Osteocyte (in vitro differentiated cells): ENCODE measurements around the gene LAMTOR5. TPM values are rescaled to one million over a fixed set of nuclear protein-coding genes. Genes with fewer than 3 reads are reported as not detected.
A peak's percentile ranks its signal among the peaks of the same experiment; 100 is the strongest.

Experiments
- DNase-seq: peaks from one replicate; pipeline ENCODE4 v3.0.0; 2021; ENCODE audit warnings: mixed read lengths; ENCODE audit not compliant: unreplicated experiment; ENCODE audit errors: extremely low spot score
- H3K27ac Mint-ChIP-seq: one replicate; pipeline ENCODE4 v1.8.0; 2021; ENCODE audit warnings: mild to moderate bottlenecking, mixed read lengths; ENCODE audit not compliant: unreplicated experiment
- H3K27me3 Mint-ChIP-seq: one replicate; pipeline ENCODE4 v1.8.0; 2021; ENCODE audit warnings: mixed read lengths; ENCODE audit not compliant: unreplicated experiment
- H3K36me3 Mint-ChIP-seq: one replicate; pipeline ENCODE4 v1.8.0; 2021; ENCODE audit warnings: mixed read lengths; ENCODE audit not compliant: unreplicated experiment
- H3K4me1 Mint-ChIP-seq: one replicate; pipeline ENCODE4 v1.8.0; 2021; ENCODE audit warnings: mixed read lengths; ENCODE audit not compliant: unreplicated experiment
- H3K4me3 Mint-ChIP-seq: one replicate; pipeline ENCODE4 v1.8.0; 2021; ENCODE audit warnings: mild to moderate bottlenecking, moderate library complexity, mixed read lengths; ENCODE audit not compliant: unreplicated experiment
- H3K9me3 Mint-ChIP-seq: one replicate; pipeline ENCODE4 v1.8.0; 2021; ENCODE audit warnings: mixed read lengths; ENCODE audit not compliant: unreplicated experiment
- CTCF ChIP-seq: fragments of 200-600 bp; sonication (generic); IDR thresholded peaks from 2 replicates; pipeline ENCODE4 v1.5.0; 2021; ENCODE audit warnings: antibody characterized with exemption, mild to moderate bottlenecking, moderate library complexity
- total RNA-seq: library from RNA; stranded (reverse); gene quantifications from 2 replicates; pipeline ENCODE4 v1.2.1, GENCODE V29; 2021

The LAMTOR5 gene
- total RNA-seq, 1 donor from 2014 or later, result 125 TPM

- Mint-ChIP-seq H3K9me3 (no peaks in the 10 kb centered on the region), H3K4me3 (no peak overlapping the region), H3K36me3 (peaks cover 7% of the 10 kb centered on the region), H3K27ac (peak overlapping the region; percentile 82), H3K4me1 (peaks cover 45% of the 10 kb centered on the region), H3K27me3 (no peaks in the 10 kb centered on the region)
- TF ChIP-seq CTCF, result no peak
- no peak for DNase-seq
These were observed 13.0 kb downstream of the LAMTOR5 start for GRCh38 chr1:110394493-110394820.

GRCh38 chr1:110393691-110394492, 13.6 kb downstream of the LAMTOR5 start:
- Mint-ChIP-seq H3K36me3 (peaks cover 6% of the 10 kb centered on the region), H3K9me3 (no peaks in the 10 kb centered on the region), H3K27ac (peak overlapping the region; percentile 82), H3K27me3 (no peaks in the 10 kb centered on the region), H3K4me3 (no peak overlapping the region), H3K4me1 (peaks cover 51% of the 10 kb centered on the region)
- DNase-seq, result no peak
- no peak for TF ChIP-seq CTCF

- TF ChIP-seq CTCF, result no peak
- Mint-ChIP-seq H3K27me3 (no peaks in the 10 kb centered on the region), H3K27ac (peak overlapping the region; percentile 82), H3K4me1 (peaks cover 51% of the 10 kb centered on the region), H3K4me3 (no peak overlapping the region), H3K36me3 (peaks cover 5% of the 10 kb centered on the region), H3K9me3 (no peaks in the 10 kb centered on the region)
- DNase-seq, result no peak
These were observed 14.2 kb downstream of the LAMTOR5 start for GRCh38 chr1:110393286-110393685.

GRCh38 chr1:110390692-110391245, 16.7 kb downstream of the LAMTOR5 start, which contains the start of gene SLC16A4:
Gene SLC16A4 (minus strand): TSS chr1:110391026. CDS start chr1:110389323, 1,703 bp downstream.
- Mint-ChIP-seq H3K9me3 (no peaks in the 10 kb centered on the region), H3K4me1 (peaks cover 51% of the 10 kb centered on the region), H3K36me3 (peaks cover 5% of the 10 kb centered on the region), H3K4me3 (peak within 1 kb of the TSS; percentile 78), H3K27me3 (no peaks in the 10 kb centered on the region), H3K27ac (peak within 1 kb of the TSS; percentile 93)
- no peak for DNase-seq
- TF ChIP-seq CTCF, result no peak

- peak overlapping the region; percentile 78 for H3K4me3 Mint-ChIP-seq
- H3K9me3 Mint-ChIP-seq, result no peaks in the 10 kb centered on the region
- no peak for DNase-seq
- TF ChIP-seq CTCF, result peak; percentile 16
- peaks cover 51% of the 10 kb centered on the region for H3K4me1 Mint-ChIP-seq
- H3K27ac Mint-ChIP-seq, result peak overlapping the region; percentile 93
- H3K27me3 Mint-ChIP-seq, result no peaks in the 10 kb centered on the region
- H3K36me3 Mint-ChIP-seq, result peaks cover 8% of the 10 kb centered on the region
These were observed 17.4 kb downstream of the LAMTOR5 start for GRCh38 chr1:110390096-110390495.
